Fibroblast of lung (primary cell): ENCODE measurements around the gene ADGRV1.

Experiments used
- EZH2 ChIP-seq: IDR thresholded peaks from 2 replicates; pipeline ENCODE4 v1.5.1; 2012; ENCODE audit warnings: low read length, control low read depth, mild to moderate bottlenecking; ENCODE audit errors: missing control alignments
- TF ChIP-seq, protein P1 (sequence below), 2 donors: IDR thresholded peaks in 1 of 2; conservative IDR thresholded peaks in 1 of 2; 1 replicate in 1 of 2; 2 replicates in 1 of 2; pipeline ENCODE4 v1.5.1; 2011 to 2012; ENCODE audit warnings: low read length in 2 of 2, control low read depth in 1 of 2, inconsistent platforms in 1 of 2, low read depth in 1 of 2, mild to moderate bottlenecking in 1 of 2

DNA sequence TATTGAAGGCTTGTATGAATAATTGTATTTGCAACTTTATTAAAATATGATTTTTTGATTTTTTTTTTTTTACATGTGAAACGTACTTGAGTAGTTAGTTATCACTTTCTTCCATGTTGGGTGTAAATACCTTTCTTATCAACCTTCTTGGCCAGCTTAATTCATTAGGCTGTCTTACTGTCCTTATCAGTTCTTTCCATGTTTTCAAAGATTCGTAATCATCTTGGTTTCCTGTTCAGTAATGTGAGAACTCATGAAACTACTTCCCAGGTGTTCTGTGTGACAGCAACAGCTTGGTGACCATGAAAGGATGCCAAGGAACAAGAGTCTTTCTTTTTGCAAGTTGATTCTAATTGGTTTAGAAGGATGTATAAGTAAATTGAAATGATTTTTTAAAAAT is 100.0 kb downstream of the ADGRV1 start:
- TF ChIP-seq, protein P1, sequence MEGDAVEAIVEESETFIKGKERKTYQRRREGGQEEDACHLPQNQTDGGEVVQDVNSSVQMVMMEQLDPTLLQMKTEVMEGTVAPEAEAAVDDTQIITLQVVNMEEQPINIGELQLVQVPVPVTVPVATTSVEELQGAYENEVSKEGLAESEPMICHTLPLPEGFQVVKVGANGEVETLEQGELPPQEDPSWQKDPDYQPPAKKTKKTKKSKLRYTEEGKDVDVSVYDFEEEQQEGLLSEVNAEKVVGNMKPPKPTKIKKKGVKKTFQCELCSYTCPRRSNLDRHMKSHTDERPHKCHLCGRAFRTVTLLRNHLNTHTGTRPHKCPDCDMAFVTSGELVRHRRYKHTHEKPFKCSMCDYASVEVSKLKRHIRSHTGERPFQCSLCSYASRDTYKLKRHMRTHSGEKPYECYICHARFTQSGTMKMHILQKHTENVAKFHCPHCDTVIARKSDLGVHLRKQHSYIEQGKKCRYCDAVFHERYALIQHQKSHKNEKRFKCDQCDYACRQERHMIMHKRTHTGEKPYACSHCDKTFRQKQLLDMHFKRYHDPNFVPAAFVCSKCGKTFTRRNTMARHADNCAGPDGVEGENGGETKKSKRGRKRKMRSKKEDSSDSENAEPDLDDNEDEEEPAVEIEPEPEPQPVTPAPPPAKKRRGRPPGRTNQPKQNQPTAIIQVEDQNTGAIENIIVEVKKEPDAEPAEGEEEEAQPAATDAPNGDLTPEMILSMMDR (conservative IDR thresholded peaks at IDR 0.05 in 1 of 2, IDR thresholded peaks at IDR 0.05 in 1 of 2; ENCODE audit: low read depth in 1 of 2, low read length in 2 of 2): no peak
- no peak for TF ChIP-seq EZH2
